Stimulated activated CD4-positive, alpha-beta T cell treated with anti-CD3 and anti-CD28 coated beads, Interleukin-2, amount 100 ng/mL, for 24 hours (primary cell): Measurements from ENCODE around the gene C1QTNF3.
"Not testable (repeated sequence)": the region's sequence is repeated elsewhere in the genome, so short reads cannot be mapped to it uniquely, and the experiment has no call there.

Experiments
- DNase-seq, 2 donors: peaks; one replicate each; pipeline ENCODE4 v3.0.0-alpha.2; 2020

The C1QTNF3 gene

GRCh38 chr5:34043099-34043876, at the start of gene C1QTNF3:
Gene C1QTNF3 (minus strand): TSS chr5:34043213. CDS start chr5:34043125, 88 bp downstream.
- no peak for DNase-seq

GRCh38 chr5:34091039-34091438, 48.0 kb upstream of the C1QTNF3 start:
- DNase-seq, result not testable (repeated sequence)

- not testable (repeated sequence) for DNase-seq
Measured at GRCh38 chr5:34089802-34090201, 46.8 kb upstream of the C1QTNF3 start.

GRCh38 chr5:34087728-34088127, 44.7 kb upstream of the C1QTNF3 start:
- not testable (repeated sequence) for DNase-seq

- DNase-seq, result not testable (repeated sequence)
Measured at GRCh38 chr5:34083898-34084297, 40.9 kb upstream of the C1QTNF3 start.

- DNase-seq, result not testable (repeated sequence)
Measured at GRCh38 chr5:34079505-34079904, 36.5 kb upstream of the C1QTNF3 start.

GRCh38 chr5:34077636-34078035, 34.6 kb upstream of the C1QTNF3 start:
- not testable (repeated sequence) for DNase-seq

- not testable (repeated sequence) for DNase-seq
Measured at GRCh38 chr5:34076719-34077364, 33.8 kb upstream of the C1QTNF3 start.

GRCh38 chr5:34074472-34074871, 31.5 kb upstream of the C1QTNF3 start:
- DNase-seq, result not testable (repeated sequence)

- not testable (repeated sequence) for DNase-seq
Measured at GRCh38 chr5:34074071-34074470, 31.1 kb upstream of the C1QTNF3 start.

GRCh38 chr5:34070626-34071025, 27.6 kb upstream of the C1QTNF3 start:
- not testable (repeated sequence) for DNase-seq

- no peak for DNase-seq
Measured at GRCh38 chr5:34064656-34065055, 21.6 kb upstream of the C1QTNF3 start.

- DNase-seq, result no peak
Measured at GRCh38 chr5:34062419-34062818, 19.4 kb upstream of the C1QTNF3 start.

GRCh38 chr5:34061993-34062392, 19.0 kb upstream of the C1QTNF3 start:
- no peak for DNase-seq

GRCh38 chr5:34059977-34060376, 17.0 kb upstream of the C1QTNF3 start:
- DNase-seq, result no peak

- no peak for DNase-seq
Measured at GRCh38 chr5:34058532-34058931, 15.5 kb upstream of the C1QTNF3 start.

- no peak for DNase-seq
Measured at GRCh38 chr5:34057569-34057968, 14.6 kb upstream of the C1QTNF3 start.

GRCh38 chr5:34057118-34057517, 14.1 kb upstream of the C1QTNF3 start:
- no peak for DNase-seq

GRCh38 chr5:34055667-34056066, 12.7 kb upstream of the C1QTNF3 start:
- DNase-seq, result no peak

- DNase-seq, result no peak
Measured at GRCh38 chr5:34054400-34054729, 11.4 kb upstream of the C1QTNF3 start.

- DNase-seq, result no peak
Measured at GRCh38 chr5:34053571-34054399, 10.8 kb upstream of the C1QTNF3 start.

- no peak for DNase-seq
Measured at GRCh38 chr5:34053133-34053532, 10.1 kb upstream of the C1QTNF3 start.

- no peak for DNase-seq
Measured at GRCh38 chr5:34051374-34051980, 8.5 kb upstream of the C1QTNF3 start.
